Transverse colon (tissue), 4 donors: ENCODE results near the gene PTPRQ.

Experiments
- POLR2A ChIP-seq: fragments of 450-650 bp; IDR thresholded peaks from one replicate; pipeline ENCODE4 v1.6.1; 2016; ENCODE audit warnings: antibody characterized with exemption, mild to moderate bottlenecking, moderate library complexity
- POLR2AphosphoS5 ChIP-seq, 3 donors: sonication (generic); formaldehyde crosslinking; IDR thresholded peaks; one replicate each; pipeline ENCODE4 v1.6.1; 2016; ENCODE audit warnings: antibody characterized with exemption in 3 of 3
- TF ChIP-seq, protein P1 (sequence below), 5 experiments: fragments of 200-600 bp in 3 of 5; fragments of 450-650 bp in 2 of 5; sonication (generic) in 3 of 5; IDR thresholded peaks; 1 replicate in 2 of 5; 2 replicates in 3 of 5; pipeline ENCODE4 v1.5.1; 2016 to 2017; ENCODE audit warnings: antibody characterized with exemption in 5 of 5, inconsistent platforms in 3 of 5, mild to moderate bottlenecking in 2 of 5, moderate library complexity in 1 of 5

DNA sequence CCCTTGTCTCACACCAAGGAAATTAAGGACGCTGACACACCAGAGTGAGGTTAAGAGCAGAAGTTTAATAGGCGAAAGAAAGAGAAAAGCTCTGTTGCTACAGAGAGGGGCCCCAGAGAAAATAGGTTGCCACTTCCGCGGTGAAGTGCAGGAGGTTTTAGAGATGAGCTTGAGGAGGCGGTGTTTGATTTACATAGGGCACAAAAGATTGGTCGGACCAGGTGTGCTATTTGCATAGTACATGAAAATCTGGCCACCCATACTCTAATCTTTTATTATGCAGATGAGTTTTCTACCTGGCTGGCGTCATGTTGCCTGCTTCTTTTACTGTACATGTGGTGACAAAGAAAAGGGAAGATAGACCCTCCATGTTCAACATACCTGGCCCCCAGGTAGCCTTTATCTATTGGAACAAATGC lies 240.1 kb downstream of the PTPRQ start:
- TF ChIP-seq, protein P1, sequence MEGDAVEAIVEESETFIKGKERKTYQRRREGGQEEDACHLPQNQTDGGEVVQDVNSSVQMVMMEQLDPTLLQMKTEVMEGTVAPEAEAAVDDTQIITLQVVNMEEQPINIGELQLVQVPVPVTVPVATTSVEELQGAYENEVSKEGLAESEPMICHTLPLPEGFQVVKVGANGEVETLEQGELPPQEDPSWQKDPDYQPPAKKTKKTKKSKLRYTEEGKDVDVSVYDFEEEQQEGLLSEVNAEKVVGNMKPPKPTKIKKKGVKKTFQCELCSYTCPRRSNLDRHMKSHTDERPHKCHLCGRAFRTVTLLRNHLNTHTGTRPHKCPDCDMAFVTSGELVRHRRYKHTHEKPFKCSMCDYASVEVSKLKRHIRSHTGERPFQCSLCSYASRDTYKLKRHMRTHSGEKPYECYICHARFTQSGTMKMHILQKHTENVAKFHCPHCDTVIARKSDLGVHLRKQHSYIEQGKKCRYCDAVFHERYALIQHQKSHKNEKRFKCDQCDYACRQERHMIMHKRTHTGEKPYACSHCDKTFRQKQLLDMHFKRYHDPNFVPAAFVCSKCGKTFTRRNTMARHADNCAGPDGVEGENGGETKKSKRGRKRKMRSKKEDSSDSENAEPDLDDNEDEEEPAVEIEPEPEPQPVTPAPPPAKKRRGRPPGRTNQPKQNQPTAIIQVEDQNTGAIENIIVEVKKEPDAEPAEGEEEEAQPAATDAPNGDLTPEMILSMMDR (IDR thresholded peaks at IDR 0.05) = no peak
- TF ChIP-seq POLR2AphosphoS5 (IDR thresholded peaks at IDR 0.05) (no peak), POLR2A (no peak)
